H1 (cell line): Measurements from ENCODE around the gene RPTOR. TPM values are rescaled to one million over a fixed set of nuclear protein-coding genes. Genes with fewer than 3 reads are reported as not detected.

Experiments
- CTCF ChIA-PET: fragments of 300-600 bp; sonication (Branson Sonifier 250); formaldehyde crosslinking; loops from one replicate; lab custom pipeline; 2021; ENCODE audit not compliant: partially characterized antibody; lab: Charles Lee
- POLR2A ChIA-PET: fragments of 300-600 bp; sonication (Branson Sonifier 250); formaldehyde crosslinking; loops from one replicate; lab custom pipeline; 2021; ENCODE audit warnings: inconsistent platforms; ENCODE audit not compliant: partially characterized antibody; lab: Charles Lee
- DNase-seq, 2 experiments: peaks; one replicate each; pipeline versions ENCODE4 v3.0.0 to v3.0.0-alpha.2; 2010 to 2022; ENCODE audit warnings: low spot score in 2 of 2, low read depth in 1 of 2, mixed read lengths in 1 of 2
- FAIRE-seq: peaks from 2 replicates; lab custom pipeline; 2011; peaks lifted over from hg19 to GRCh38; lab: Jason Lieb, UNC
- H2AFZ ChIP-seq: 2 replicates; pipeline ENCODE4 v1.8.1; 2012; ENCODE audit warnings: low read length, inconsistent platforms
- H2AK5ac ChIP-seq: 2 replicates; pipeline ENCODE4 v1.6.1; 2013; ENCODE audit warnings: low read depth, low read length
- H2BK120ac ChIP-seq: replicated peaks from 2 replicates; pipeline ENCODE3; 2013; ENCODE audit warnings: low read depth, low read length, inconsistent platforms
- H2BK12ac ChIP-seq: 2 replicates; pipeline ENCODE4 v1.6.1; 2013; ENCODE audit warnings: low read depth, low read length
- H2BK15ac ChIP-seq: 2 replicates; pipeline ENCODE4 v1.6.1; 2013; ENCODE audit warnings: low read length
- H2BK20ac ChIP-seq: 2 replicates; pipeline ENCODE4 v1.6.1; 2013; ENCODE audit warnings: low read length
- H2BK5ac ChIP-seq: 2 replicates; pipeline ENCODE4 v1.6.1; 2013; ENCODE audit warnings: low read depth, low read length
- H3K14ac ChIP-seq: 2 replicates; pipeline ENCODE4 v1.6.1; 2013; ENCODE audit warnings: inconsistent platforms; ENCODE audit not compliant: insufficient read length
- H3K18ac ChIP-seq: 2 replicates; pipeline ENCODE4 v1.6.1; 2013; ENCODE audit warnings: low read length; ENCODE audit errors: extremely low read depth
- H3K23ac ChIP-seq: 2 replicates; pipeline ENCODE4 v1.6.1; 2013; ENCODE audit warnings: inconsistent platforms; ENCODE audit not compliant: insufficient read length
- H3K23me2 ChIP-seq: 2 replicates; pipeline ENCODE4 v1.6.1; 2013; ENCODE audit warnings: low read depth, low read length
- H3K27ac ChIP-seq: 2 replicates; pipeline ENCODE4 v1.6.1; 2011; ENCODE audit warnings: low read depth, low read length, inconsistent platforms
- H3K27me3 ChIP-seq, 4 experiments: replicated peaks in 1 of 4; 1 replicate in 1 of 4; 2 replicates in 3 of 4; pipeline versions ENCODE4 v1.6.1 to v1.8.1; 2011 to 2013; ENCODE audit warnings: low read length in 3 of 4, mild to moderate bottlenecking in 3 of 4, inconsistent platforms in 2 of 4, mixed read lengths in 2 of 4, moderate library complexity in 1 of 4; ENCODE audit not compliant: control insufficient read depth in 3 of 4, insufficient read depth in 3 of 4; ENCODE audit errors: extremely low read depth in 1 of 4
- H3K36me3 ChIP-seq, 4 experiments: 2 replicates each; pipeline versions ENCODE4 v1.6.1 to v1.8.1; 2011 to 2013; ENCODE audit warnings: mild to moderate bottlenecking in 4 of 4, low read length in 3 of 4, moderate library complexity in 2 of 4, control low read depth in 1 of 4, inconsistent platforms in 1 of 4; ENCODE audit not compliant: insufficient read depth in 4 of 4, control insufficient read depth in 2 of 4
- H3K4ac ChIP-seq: replicated peaks from 2 replicates; pipeline ENCODE3; 2013; ENCODE audit warnings: low read length, low read depth, mixed read lengths, inconsistent platforms; ENCODE audit not compliant: insufficient read length
- H3K4me1 ChIP-seq, 4 experiments: replicated peaks in 1 of 4; 1 replicate in 1 of 4; 2 replicates in 3 of 4; pipeline versions ENCODE4 v1.6.1 to v1.8.1; 2011 to 2013; ENCODE audit warnings: low read length in 3 of 4, inconsistent platforms in 2 of 4, mixed read lengths in 1 of 4; ENCODE audit not compliant: insufficient read depth in 4 of 4, control insufficient read depth in 3 of 4
- H3K4me2 ChIP-seq, 2 experiments: 2 replicates each; pipeline versions ENCODE4 v1.6.1 to v1.8.1; 2011 to 2013; ENCODE audit warnings: low read depth in 2 of 2, low read length in 2 of 2, control low read depth in 1 of 2, inconsistent platforms in 1 of 2, mild to moderate bottlenecking in 1 of 2; ENCODE audit not compliant: insufficient read depth in 1 of 2
- H3K4me3 ChIP-seq, 4 experiments: fragments of 200-600, 300-600 bp in 1 of 4; sonication (generic), shearing (Covaris generic), sonication (Bioruptor Twin) in 1 of 4; 2 replicates each; pipeline versions ENCODE4 v1.5.1 to v1.8.1; 2011 to 2016; ENCODE audit warnings: low read length in 4 of 4, low read depth in 3 of 4, control low read depth in 2 of 4, inconsistent platforms in 2 of 4, mild to moderate bottlenecking in 2 of 4, mixed read lengths in 1 of 4, moderate library complexity in 1 of 4; ENCODE audit not compliant: insufficient read depth in 2 of 4; ENCODE audit errors: extremely low read depth in 1 of 4
- H3K56ac ChIP-seq: replicated peaks from 2 replicates; pipeline ENCODE3; 2013; ENCODE audit warnings: low read depth, mild to moderate bottlenecking, mixed read lengths, low read length, inconsistent platforms; ENCODE audit not compliant: insufficient read length
- H3K79me1 ChIP-seq: 2 replicates; pipeline ENCODE4 v1.6.1; 2013; ENCODE audit warnings: low read depth, low read length, control low read depth
- H3K79me2 ChIP-seq, 2 experiments: 2 replicates each; pipeline versions ENCODE4 v1.6.1 to v1.8.1; 2012 to 2013; ENCODE audit warnings: low read length in 2 of 2, mild to moderate bottlenecking in 2 of 2, inconsistent platforms in 1 of 2; ENCODE audit not compliant: insufficient read depth in 2 of 2, control insufficient read depth in 1 of 2
- H3K9ac ChIP-seq, 4 experiments: replicated peaks in 1 of 4; 1 replicate in 1 of 4; 2 replicates in 3 of 4; pipeline versions ENCODE4 v1.6.1 to v1.8.1; 2011 to 2013; ENCODE audit warnings: low read depth in 3 of 4, low read length in 3 of 4, control low read depth in 2 of 4, mild to moderate bottlenecking in 2 of 4, moderate library complexity in 2 of 4, inconsistent platforms in 1 of 4; ENCODE audit errors: extremely low read depth in 1 of 4
- H3K9me3 ChIP-seq, 2 experiments: 2 replicates each; pipeline versions ENCODE4 v1.6.1 to v1.8.1; 2012 to 2013; ENCODE audit warnings: mild to moderate bottlenecking in 2 of 2, moderate library complexity in 2 of 2, control low read depth in 1 of 2, inconsistent platforms in 1 of 2, low read depth in 1 of 2, low read length in 1 of 2, mixed read lengths in 1 of 2; ENCODE audit not compliant: insufficient read depth in 2 of 2
- H4K20me1 ChIP-seq, 2 experiments: replicated peaks in 1 of 2; 2 replicates each; pipeline versions ENCODE3 to v1.8.1; 2011 to 2013; ENCODE audit warnings: inconsistent platforms in 2 of 2, low read length in 2 of 2, mild to moderate bottlenecking in 1 of 2; ENCODE audit not compliant: insufficient read depth in 2 of 2, control insufficient read depth in 1 of 2
- H4K5ac ChIP-seq: 2 replicates; pipeline ENCODE4 v1.6.1; 2013; ENCODE audit warnings: low read length, low read depth, mixed read lengths, inconsistent platforms; ENCODE audit not compliant: insufficient read length
- H4K8ac ChIP-seq: 2 replicates; pipeline ENCODE4 v1.8.0; 2013; ENCODE audit warnings: mild to moderate bottlenecking, moderate library complexity, low read length, inconsistent platforms; ENCODE audit not compliant: insufficient read depth; ENCODE audit errors: extremely low read depth
- H4K91ac ChIP-seq: replicated peaks from 2 replicates; pipeline ENCODE3; 2013; ENCODE audit warnings: low read length, mixed read lengths, inconsistent platforms; ENCODE audit not compliant: insufficient read length
- POLR2AphosphoS5 ChIP-seq: IDR thresholded peaks from 2 replicates; pipeline ENCODE4 v1.6.1; 2011; ENCODE audit warnings: low read depth, low read length
- SIX5 ChIP-seq: IDR thresholded peaks from 2 replicates; pipeline ENCODE4 v1.6.1; 2011; ENCODE audit warnings: mild to moderate bottlenecking, low read depth, low read length
- SP4 ChIP-seq: IDR thresholded peaks from 2 replicates; pipeline ENCODE4 v1.6.1; 2012; ENCODE audit warnings: low read length, inconsistent platforms
- USF2 ChIP-seq: IDR thresholded peaks from 2 replicates; pipeline ENCODE4 v1.6.1; 2011; ENCODE audit warnings: low read length, improper control_type of control experiment
- WGBS, 2 experiments: shearing (Covaris generic) in 1 of 2; methylation state at CpG; one replicate each; pipeline versions ENCODE4 v1.1.6 to v1.1.7; 2013 to 2015; ENCODE audit warnings: low lambda C conversion rate in 2 of 2, mixed read lengths in 2 of 2, inconsistent platforms in 1 of 2, low coverage in 1 of 2, missing lambda C conversion rate in 1 of 2; ENCODE audit not compliant: insufficient replicate concordance in 2 of 2, insufficient coverage in 1 of 2, insufficient read length in 1 of 2; ENCODE audit errors: extremely low coverage in 1 of 2, missing lambda C conversion rate in 1 of 2; 5-methylcytosine and 5-hydroxymethylcytosine counted together
- polyA plus RNA-seq, 7 experiments: library from polyadenylated mRNA; depleted of rRNA in 3 of 7; stranded (reverse) in 5 of 7; unstranded in 2 of 7; fragments of >200 nt in 5 of 7; fragments of 200-250 nt in 2 of 7; gene quantifications; 1 replicate in 5 of 7; 2 replicates in 1 of 7; 4 replicates in 1 of 7; pipeline versions ENCODE4 v1.2.1 to v1.2.3, GENCODE V29; 2011 to 2013; ENCODE audit warnings: missing spikeins in 2 of 7, mixed read lengths in 2 of 7
- total RNA-seq: library from RNA; stranded (reverse); fragmentation: NEBNext Ultra II Directional; extraction: Animal tissue kit (Norgen Biotek cat#: 25700); gene quantifications from 2 replicates; pipeline ENCODE4 v1.2.1, GENCODE V29; 2021
- TF ChIP-seq, protein P1 (sequence below): IDR thresholded peaks from 2 replicates; pipeline ENCODE4 v1.6.1; 2012; ENCODE audit warnings: low read length, inconsistent platforms

RPTOR gene
- total and polyA plus RNA-seq, 2 of the 8 experiments (the other 6 are each of a cell fraction or from before 2014, with no cell fraction given): 6.9 to 28.7 TPM

- no peaks in the 10 kb centered on the region for H3K36me3 ChIP-seq
- FAIRE-seq: no peak
- H3K27ac ChIP-seq: no peak overlapping the region
- TF ChIP-seq, protein P1, sequence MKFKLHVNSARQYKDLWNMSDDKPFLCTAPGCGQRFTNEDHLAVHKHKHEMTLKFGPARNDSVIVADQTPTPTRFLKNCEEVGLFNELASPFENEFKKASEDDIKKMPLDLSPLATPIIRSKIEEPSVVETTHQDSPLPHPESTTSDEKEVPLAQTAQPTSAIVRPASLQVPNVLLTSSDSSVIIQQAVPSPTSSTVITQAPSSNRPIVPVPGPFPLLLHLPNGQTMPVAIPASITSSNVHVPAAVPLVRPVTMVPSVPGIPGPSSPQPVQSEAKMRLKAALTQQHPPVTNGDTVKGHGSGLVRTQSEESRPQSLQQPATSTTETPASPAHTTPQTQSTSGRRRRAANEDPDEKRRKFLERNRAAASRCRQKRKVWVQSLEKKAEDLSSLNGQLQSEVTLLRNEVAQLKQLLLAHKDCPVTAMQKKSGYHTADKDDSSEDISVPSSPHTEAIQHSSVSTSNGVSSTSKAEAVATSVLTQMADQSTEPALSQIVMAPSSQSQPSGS: no peak
- TF ChIP-seq POLR2AphosphoS5 (no peak), USF2 (no peak), SIX5 (no peak), SP4 (no peak)
Measured at GRCh38 chr17:80498920-80499410, 45.7 kb upstream of the RPTOR start.

More at GRCh38 chr17:80498920-80499410, 45.7 kb upstream of the RPTOR start:
- H3K18ac ChIP-seq: no peak overlapping the region; the same call in 1 of the 2 replicates
- no peaks in the 10 kb centered on the region for H3K79me1 ChIP-seq
- peaks cover 0 to 3% (median 0%) of the 10 kb centered on the region in 4 experiments; a peak in 1 of 7 replicates for H3K27me3 ChIP-seq
- H3K4me1 ChIP-seq: 0 out of 7 replicates have a peak, but pooled peaks cover 0 to 2% (median 0%) of the 10 kb centered on the region in 4 experiments
- no peak overlapping the region for H4K91ac ChIP-seq
- no peak overlapping the region for H3K14ac ChIP-seq
- H3K23me2 ChIP-seq: peaks cover 12% of the 10 kb centered on the region; the same call in 1 of the 2 replicates
- H3K9ac ChIP-seq: no peak overlapping the region
- no peak overlapping the region for H3K4me3 ChIP-seq
- CTCF ChIA-PET: interaction anchor here (0.6 to 1.6 kb wide), 8 partner anchors 11 to 306 kb away, joined by 3 to 9 read pairs (median 4); no protein-coding TSS in a partner anchor
- no peak overlapping the region for H4K8ac ChIP-seq
- H2BK20ac ChIP-seq: no peak overlapping the region
- no peak overlapping the region for H2AK5ac ChIP-seq
- no peak overlapping the region for H2BK5ac ChIP-seq
- no peak overlapping the region for H2AFZ ChIP-seq
- H4K5ac ChIP-seq: no peak overlapping the region
- POLR2A ChIA-PET: interaction anchor here (1.5 kb wide), 1 partner anchor 20 kb away, joined by 4 read pairs; no protein-coding TSS in a partner anchor
- H4K20me1 ChIP-seq: peaks cover 0 to 6% of the 10 kb centered on the region in 2 experiments
- H2BK15ac ChIP-seq: no peak overlapping the region
- no peak for DNase-seq
- no peak overlapping the region for H2BK120ac ChIP-seq
- no peak overlapping the region for H3K4me2 ChIP-seq
- no peaks in the 10 kb centered on the region for H3K79me2 ChIP-seq
- no peak overlapping the region for H3K56ac ChIP-seq
- no peak overlapping the region for H2BK12ac ChIP-seq
- H3K23ac ChIP-seq: no peak overlapping the region
- 79% methylated on average over 11 of the region's 11 CpGs; no CpG with 5 or more reads in 1 of the 2 experiments for WGBS, 2 experiments
- no peak overlapping the region for H3K4ac ChIP-seq
- no peaks in the 10 kb centered on the region for H3K9me3 ChIP-seq
